ENCODE results near the gene CIAO2B. TPM values are rescaled to one million over a fixed set of nuclear protein-coding genes. Genes with fewer than 3 reads are reported as not detected.
"Not testable (repeated sequence)": the region's sequence is repeated elsewhere in the genome, so short reads cannot be mapped to it uniquely, and the experiment has no call there.

CIAO2B gene
- total RNA-seq, 1 experiment from 2014 or later = 83.0 TPM

- Histone ChIP-seq H3K23me2 (ENCODE audit: insufficient read length, low read depth, low read length, poor library complexity, severe bottlenecking) (peaks cover 16% of the 10 kb centered on the region), H3K4me2 (ENCODE audit: insufficient read depth, insufficient read length, low read length) (peak within 1 kb of the TSS; percentile 95), H2BK5ac (ENCODE audit: insufficient read length, low read length) (no peak within 1 kb of the TSS), H3K9ac (ENCODE audit: extremely low read depth, insufficient read length, low read length) (peak within 1 kb of the TSS; percentile 66), H2BK15ac (ENCODE audit: low read depth, low read length) (no peak within 1 kb of the TSS), H3K23ac (ENCODE audit: insufficient read length, low read depth, low read length) (no peak within 1 kb of the TSS), H3K14ac (ENCODE audit: insufficient read depth, low read length) (peak within 1 kb of the TSS; percentile 82), H3K4ac (ENCODE audit: low read depth, low read length) (no peak within 1 kb of the TSS), H4K91ac (ENCODE audit: insufficient read length, low read depth, low read length) (no peak within 1 kb of the TSS), H2BK20ac (ENCODE audit: low read depth, low read length, poor library complexity, severe bottlenecking) (no peak within 1 kb of the TSS), H3K27ac (ENCODE audit: insufficient read length, low read depth, low read length) (no peak within 1 kb of the TSS), H2AK5ac (ENCODE audit: insufficient read length, low read length) (no peak within 1 kb of the TSS), H3K79me1 (ENCODE audit: insufficient read depth, low read depth, low read length, poor library complexity, severe bottlenecking) (no peaks in the 10 kb centered on the region), H3K79me2 (ENCODE audit: insufficient read depth, low read length) (no peaks in the 10 kb centered on the region), H2BK120ac (ENCODE audit: low read depth, low read length, poor library complexity, severe bottlenecking) (no peak within 1 kb of the TSS), H3K56ac (ENCODE audit: insufficient read length, low read depth, low read length) (no peak within 1 kb of the TSS), H2AFZ (ENCODE audit: low read length) (no peak within 1 kb of the TSS), H4K8ac (replicated peaks; ENCODE audit: insufficient read length, low read depth, low read length) (no peak within 1 kb of the TSS), H3K4me1 (ENCODE audit: insufficient read depth, low read length) (no peaks in the 10 kb centered on the region), H3T11ph (ENCODE audit: low read length) (no peak within 1 kb of the TSS), H4K5ac (ENCODE audit: insufficient read length, low read depth, low read length) (no peak within 1 kb of the TSS), H2BK12ac (ENCODE audit: insufficient read length, low read depth, low read length) (no peak within 1 kb of the TSS), H3K9me3 (ENCODE audit: control insufficient read depth, low read depth, low read length) (no peaks in the 10 kb centered on the region), H4K20me1 (ENCODE audit: control insufficient read depth, insufficient read depth, insufficient read length) (no peaks in the 10 kb centered on the region), H3K18ac (ENCODE audit: insufficient read length, low read depth, low read length) (peak within 1 kb of the TSS; percentile 27), H3K27me3 (ENCODE audit: insufficient read depth, low read length) (no peaks in the 10 kb centered on the region)
- Mint-ChIP-seq H3K27ac (peak within 1 kb of the TSS in 1 of 3 experiments; percentile 85; a peak in 2 of 7 replicates), H3K9me3 (no peaks in the 10 kb centered on the region), H3K4me3 (peak within 1 kb of the TSS; percentile 96 to 97), H3K27me3 (ENCODE audit: low read depth) (no peaks in the 10 kb centered on the region), H3K4me1 (peaks cover 13 to 27% of the 10 kb centered on the region in 2 experiments), H3K36me3 (ENCODE audit: insufficient read depth in 1 of 3, low read depth in 3 of 3) (peaks cover 9 to 28% (median 11%) of the 10 kb centered on the region in 3 experiments)
- no CpG with 5 or more reads among the region's 44 CpGs for WGBS (ENCODE audit: extremely low coverage, insufficient read length, low lambda C conversion rate)
- DNase-seq = no peak
- TF ChIP-seq, protein P1, sequence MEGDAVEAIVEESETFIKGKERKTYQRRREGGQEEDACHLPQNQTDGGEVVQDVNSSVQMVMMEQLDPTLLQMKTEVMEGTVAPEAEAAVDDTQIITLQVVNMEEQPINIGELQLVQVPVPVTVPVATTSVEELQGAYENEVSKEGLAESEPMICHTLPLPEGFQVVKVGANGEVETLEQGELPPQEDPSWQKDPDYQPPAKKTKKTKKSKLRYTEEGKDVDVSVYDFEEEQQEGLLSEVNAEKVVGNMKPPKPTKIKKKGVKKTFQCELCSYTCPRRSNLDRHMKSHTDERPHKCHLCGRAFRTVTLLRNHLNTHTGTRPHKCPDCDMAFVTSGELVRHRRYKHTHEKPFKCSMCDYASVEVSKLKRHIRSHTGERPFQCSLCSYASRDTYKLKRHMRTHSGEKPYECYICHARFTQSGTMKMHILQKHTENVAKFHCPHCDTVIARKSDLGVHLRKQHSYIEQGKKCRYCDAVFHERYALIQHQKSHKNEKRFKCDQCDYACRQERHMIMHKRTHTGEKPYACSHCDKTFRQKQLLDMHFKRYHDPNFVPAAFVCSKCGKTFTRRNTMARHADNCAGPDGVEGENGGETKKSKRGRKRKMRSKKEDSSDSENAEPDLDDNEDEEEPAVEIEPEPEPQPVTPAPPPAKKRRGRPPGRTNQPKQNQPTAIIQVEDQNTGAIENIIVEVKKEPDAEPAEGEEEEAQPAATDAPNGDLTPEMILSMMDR (conservative IDR thresholded peaks at IDR 0.05) = no peak
Measured at GRCh38 chr16:66935314-66936011, 1.3 kb upstream of the CIAO2B start, which contains the start of gene CES2. Gene CES2 (plus strand): TSS chr16:66935516. CDS start chr16:66935636, 120 bp downstream.

DNA sequence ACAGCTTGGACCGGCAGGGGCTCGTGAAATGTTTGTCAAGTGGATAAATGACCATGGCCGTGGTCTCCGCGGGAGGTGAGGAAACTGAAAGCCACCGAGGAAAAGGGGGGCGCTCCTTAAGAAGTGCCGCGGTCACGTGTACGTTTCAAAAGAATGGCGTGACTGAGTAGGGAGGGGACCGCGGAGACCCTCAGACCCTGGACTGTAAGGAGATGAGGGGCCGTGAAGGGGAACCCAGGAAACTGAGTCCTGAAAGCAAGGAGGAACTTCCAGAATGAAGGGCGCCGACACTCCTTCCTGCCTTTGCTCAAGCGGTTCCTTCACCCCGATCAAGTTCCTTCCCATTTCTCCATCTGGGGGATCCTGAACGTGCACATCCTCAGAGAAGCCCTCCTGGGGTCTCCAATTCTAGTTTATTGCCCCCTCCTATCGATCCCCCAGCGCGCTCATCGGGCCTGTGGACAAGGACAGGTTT is 674 bp upstream of the CIAO2B start:
- H4K8ac ChIP-seq (replicated peaks; ENCODE audit: insufficient read length, low read depth, low read length); H3K9me3 Mint-ChIP-seq; H3K4ac ChIP-seq (ENCODE audit: low read depth, low read length); H3K79me2 ChIP-seq (ENCODE audit: insufficient read depth, low read length); H3T11ph ChIP-seq (ENCODE audit: low read length); H2BK5ac ChIP-seq (ENCODE audit: insufficient read length, low read length); H4K91ac ChIP-seq (ENCODE audit: insufficient read length, low read depth, low read length); H2AFZ ChIP-seq (ENCODE audit: low read length); H2BK20ac ChIP-seq (ENCODE audit: low read depth, low read length, poor library complexity, severe bottlenecking); H2BK15ac ChIP-seq (ENCODE audit: low read depth, low read length); H3K27me3 Mint-ChIP-seq (ENCODE audit: low read depth); H2BK12ac ChIP-seq (ENCODE audit: insufficient read length, low read depth, low read length); H3K4me1 ChIP-seq (ENCODE audit: insufficient read depth, low read length); DNase-seq; H3K9me3 ChIP-seq (ENCODE audit: control insufficient read depth, low read depth, low read length); H2AK5ac ChIP-seq (ENCODE audit: insufficient read length, low read length); H3K27me3 ChIP-seq (ENCODE audit: insufficient read depth, low read length); H3K27ac ChIP-seq (ENCODE audit: insufficient read length, low read depth, low read length); H3K23ac ChIP-seq (ENCODE audit: insufficient read length, low read depth, low read length); H2BK120ac ChIP-seq (ENCODE audit: low read depth, low read length, poor library complexity, severe bottlenecking); H3K56ac ChIP-seq (ENCODE audit: insufficient read length, low read depth, low read length); H4K5ac ChIP-seq (ENCODE audit: insufficient read length, low read depth, low read length); H4K20me1 ChIP-seq (ENCODE audit: control insufficient read depth, insufficient read depth, insufficient read length); H3K79me1 ChIP-seq (ENCODE audit: insufficient read depth, low read depth, low read length, poor library complexity, severe bottlenecking): not testable (repeated sequence)
- H3K9ac ChIP-seq (ENCODE audit: extremely low read depth, insufficient read length, low read length) = peak overlapping the region; percentile 66
- H3K36me3 Mint-ChIP-seq (ENCODE audit: insufficient read depth in 1 of 3, low read depth in 3 of 3) = peaks cover 7 to 27% (median 8%) of the 10 kb centered on the region in 3 experiments
- peak overlapping the region in 1 of 3 experiments; percentile 85; a peak in 1 of 7 replicates for H3K27ac Mint-ChIP-seq
- H3K4me1 Mint-ChIP-seq = peaks cover 13 to 27% of the 10 kb centered on the region in 2 experiments
- peak overlapping the region; percentile 95 for H3K4me2 ChIP-seq (ENCODE audit: insufficient read depth, insufficient read length, low read length)
- no CpG with 5 or more reads among the region's 24 CpGs for WGBS (ENCODE audit: extremely low coverage, insufficient read length, low lambda C conversion rate)
- peak overlapping the region; percentile 27 for H3K18ac ChIP-seq (ENCODE audit: insufficient read length, low read depth, low read length)
- H3K23me2 ChIP-seq (ENCODE audit: insufficient read length, low read depth, low read length, poor library complexity, severe bottlenecking) = peaks cover 16% of the 10 kb centered on the region
- peak overlapping the region; percentile 82 for H3K14ac ChIP-seq (ENCODE audit: insufficient read depth, low read length)
- H3K4me3 Mint-ChIP-seq = peak overlapping the region; percentile 96 to 97
